AML-193 (cell line): ENCODE measurements around the gene FBXO41.

ENCODE experiments used
- DNase-seq, 2 experiments: peaks; one replicate each; lab custom pipeline; 2025; lab: John Stamatoyannopoulos, UW

FBXO41 gene

GRCh38 chr2:73290049-73290839 lies 6.0 kb upstream of the FBXO41 start:
- DNase-seq = peak; percentile 35 to 56

GRCh38 chr2:73289304-73289703 lies 5.0 kb upstream of the FBXO41 start:
- DNase-seq = peak; percentile 5 to 35

DNA sequence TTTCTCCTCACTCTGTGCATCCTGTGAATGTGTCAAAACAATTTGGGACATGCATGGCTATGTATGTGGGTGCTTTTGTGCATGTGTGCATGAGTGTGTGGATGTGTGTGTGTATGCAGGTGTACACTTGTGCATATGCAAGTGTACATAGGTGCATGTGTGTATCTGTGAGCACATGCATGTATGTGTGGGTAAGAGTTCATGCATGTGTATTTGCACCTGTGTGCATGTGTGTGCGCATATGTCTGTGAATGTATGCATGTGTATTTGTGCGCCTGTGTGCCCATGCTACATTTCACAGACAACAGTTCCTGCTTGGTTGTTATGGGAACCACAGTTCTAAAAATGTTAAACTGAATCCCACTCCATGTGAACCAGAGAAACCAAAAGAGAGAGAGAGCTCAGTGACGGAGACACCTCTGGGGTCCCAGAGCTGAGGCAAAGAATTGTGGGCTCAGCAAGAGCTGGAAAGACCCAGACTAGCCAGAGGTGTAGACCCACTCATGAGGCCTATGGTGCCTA lies 1.9 kb upstream of the FBXO41 start:
- no peak for DNase-seq

DNA sequence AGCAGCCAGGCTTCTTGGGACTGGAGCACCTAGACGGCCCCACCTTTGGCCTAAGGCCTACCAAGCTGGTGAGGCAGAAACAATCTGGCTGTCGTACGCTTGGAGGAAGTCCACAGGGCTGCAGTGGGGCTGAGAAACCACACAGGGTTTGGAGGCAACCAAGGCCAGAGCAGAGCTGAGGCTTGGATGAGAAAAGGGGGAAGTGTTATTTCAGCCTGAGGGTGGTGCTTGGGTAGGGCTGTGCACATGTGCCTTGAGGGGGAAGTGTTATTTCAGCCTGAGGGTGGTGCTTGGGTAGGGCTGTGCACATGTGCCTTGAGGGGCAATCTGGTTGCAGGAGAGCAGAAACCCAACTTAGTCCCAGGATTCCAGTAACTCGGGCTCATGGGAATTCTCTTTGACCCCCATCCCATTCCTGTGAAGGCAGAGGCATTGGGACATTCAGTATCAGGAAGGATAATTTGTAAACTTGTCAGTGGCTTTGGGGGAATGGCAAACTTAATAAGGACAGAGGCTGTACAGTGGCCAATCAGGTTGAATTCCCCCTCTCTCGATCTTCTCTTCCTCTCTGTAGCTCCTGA lies 971 bp upstream of the FBXO41 start:
- peak; percentile 92 to 96 for DNase-seq

DNA sequence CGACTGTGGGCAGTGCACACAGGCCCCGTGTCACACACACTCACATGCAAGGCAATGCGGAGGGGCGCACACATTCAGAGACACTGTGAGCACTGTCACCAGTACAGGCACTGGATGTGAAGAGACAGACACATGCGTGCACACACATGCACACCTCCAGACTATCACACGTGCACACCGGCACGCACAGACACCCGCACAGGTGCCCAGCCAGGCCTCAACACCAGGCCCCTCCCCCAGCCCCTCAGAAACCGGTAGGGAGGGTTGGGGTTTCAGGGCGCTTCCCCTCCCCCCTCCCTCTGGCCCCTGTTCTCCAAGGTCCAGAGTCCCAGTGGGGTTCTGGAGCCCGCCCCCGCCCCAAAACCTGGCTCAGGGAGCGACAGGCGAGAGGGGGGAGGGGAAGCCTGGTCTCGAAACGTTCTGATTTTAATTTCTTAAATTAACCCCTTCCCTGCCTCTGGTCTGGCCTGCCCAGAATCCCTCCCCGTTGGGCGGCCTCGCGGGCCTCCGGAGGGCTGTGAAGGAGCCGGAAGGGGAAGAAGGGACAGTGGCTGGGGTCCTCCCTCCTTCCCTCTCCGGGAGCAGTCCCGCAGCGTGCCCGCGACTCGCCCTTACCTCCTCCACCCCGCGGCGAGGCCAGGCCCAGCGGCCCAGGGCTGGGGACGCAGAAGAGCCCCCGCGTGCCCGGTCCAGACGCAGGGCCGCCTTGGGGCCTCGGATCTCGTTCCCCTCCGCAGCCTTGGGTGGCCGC lies 558 bp downstream of the FBXO41 start:
- DNase-seq = no peak

DNA sequence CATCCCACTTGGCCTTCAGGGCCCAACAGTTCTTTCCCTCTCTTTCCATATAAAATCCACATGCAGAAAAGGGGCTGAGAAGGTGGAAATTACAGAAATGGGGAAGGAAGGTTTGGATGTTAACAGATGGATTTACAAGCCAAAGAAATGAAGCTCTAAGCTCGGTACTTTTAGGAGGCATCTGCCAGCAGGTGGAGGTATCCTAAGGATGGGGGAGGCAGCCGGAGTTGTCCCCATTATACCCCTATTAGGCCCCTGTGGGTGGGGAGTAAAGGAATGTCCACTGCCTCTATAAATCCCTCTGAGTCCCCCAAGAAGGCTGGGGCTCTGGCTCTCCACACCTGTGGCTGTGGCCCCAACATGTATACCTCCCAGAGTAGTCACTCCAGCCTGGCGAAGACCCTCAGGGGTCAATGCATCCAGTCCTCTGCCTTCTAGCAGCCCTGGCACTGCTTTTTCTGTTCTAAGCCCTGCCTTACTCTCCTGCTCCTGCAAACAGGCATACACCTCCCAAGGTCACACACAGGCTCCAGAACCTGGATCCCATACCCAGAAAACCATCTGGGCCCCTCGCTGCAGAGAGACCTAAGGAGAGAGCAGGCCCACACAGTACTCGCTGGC lies 1.2 kb downstream of the FBXO41 start:
- no peak for DNase-seq

DNA sequence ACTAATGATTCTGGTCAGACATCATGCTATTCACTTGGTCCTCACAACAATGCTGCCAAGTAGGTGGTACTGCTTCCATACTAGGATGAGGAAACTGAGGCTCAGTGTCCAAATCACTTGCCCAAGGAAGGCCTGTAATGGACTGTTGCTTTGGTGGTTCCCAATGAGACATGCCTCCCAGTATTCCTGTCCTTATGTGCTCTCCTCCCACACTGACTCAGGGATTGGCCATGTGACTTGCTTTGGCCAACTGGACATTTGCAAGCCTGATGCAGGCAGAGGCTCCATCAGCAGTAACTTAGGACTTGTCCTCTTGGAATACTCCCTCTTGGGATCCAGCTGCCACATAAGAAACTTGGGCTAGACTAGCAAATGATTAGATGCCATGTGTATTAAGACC lies 3.0 kb downstream of the FBXO41 start:
- DNase-seq = no peak

DNA sequence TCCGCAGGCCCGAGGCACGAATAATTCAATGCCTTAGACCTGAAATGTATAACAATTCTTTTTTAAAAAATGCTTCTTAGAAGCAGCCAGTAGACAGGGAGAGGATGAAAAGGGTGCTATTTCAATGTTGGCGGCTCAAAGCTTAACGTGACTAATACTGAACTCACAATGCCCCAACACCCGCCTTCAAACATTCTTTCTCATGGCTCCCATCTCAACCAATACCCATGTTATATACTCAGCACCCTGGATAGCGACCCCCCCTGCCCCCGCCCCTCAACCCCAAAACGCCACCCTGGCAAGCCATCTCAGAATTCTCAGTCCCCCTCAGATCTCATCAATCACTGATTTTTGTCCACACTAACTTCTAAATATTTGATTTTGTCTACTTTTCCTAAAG lies 4.4 kb downstream of the FBXO41 start:
- DNase-seq = no peak

GRCh38 chr2:73272270-73272669 lies 12.0 kb downstream of the FBXO41 start:
- DNase-seq = no peak

GRCh38 chr2:73269686-73270465 lies 14.4 kb downstream of the FBXO41 start:
- no peak for DNase-seq

DNA sequence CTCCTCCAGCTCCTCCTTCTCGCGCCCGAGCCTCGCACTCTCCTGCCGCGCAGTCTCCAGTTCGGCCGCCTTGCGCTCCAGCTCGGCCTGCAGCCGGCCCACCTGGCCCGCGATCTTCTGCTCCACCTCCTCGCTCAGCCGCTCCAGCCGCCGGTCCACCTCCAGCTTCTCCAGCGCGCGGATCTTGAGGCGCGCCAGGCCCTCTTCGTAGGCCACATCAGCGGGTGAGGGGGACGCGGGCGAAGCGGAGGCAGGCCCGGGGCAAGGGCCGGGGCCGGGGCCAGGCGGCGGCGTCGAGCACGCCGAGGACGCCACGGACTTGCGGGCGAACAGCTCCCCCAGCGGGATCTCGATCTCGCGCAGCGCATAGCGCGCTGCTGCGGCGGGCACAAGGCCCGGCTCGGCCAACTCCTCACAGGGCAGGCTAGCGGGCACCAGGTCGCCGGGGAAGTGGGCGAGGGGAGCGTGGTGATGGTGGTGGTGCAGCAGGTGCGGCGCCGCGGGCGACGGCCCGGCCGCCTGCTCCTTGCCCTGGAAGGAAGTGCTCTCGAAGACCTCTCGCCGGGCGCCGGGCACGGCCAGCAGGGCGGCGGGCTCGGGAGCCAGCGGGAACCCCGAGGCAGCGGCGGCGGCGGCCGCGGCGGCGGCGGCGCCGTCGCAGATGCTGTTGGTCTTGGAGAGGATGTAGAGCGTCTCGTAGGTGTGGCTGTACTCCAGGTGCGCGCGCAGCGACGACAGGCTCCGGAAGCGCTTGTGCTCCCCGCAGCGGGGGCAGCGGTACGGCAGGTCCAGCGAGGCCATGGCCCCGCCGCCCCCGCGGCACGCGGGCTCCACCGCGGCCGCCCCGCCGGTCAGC lies 15.2 kb downstream of the FBXO41 start:
- no peak for DNase-seq

DNA sequence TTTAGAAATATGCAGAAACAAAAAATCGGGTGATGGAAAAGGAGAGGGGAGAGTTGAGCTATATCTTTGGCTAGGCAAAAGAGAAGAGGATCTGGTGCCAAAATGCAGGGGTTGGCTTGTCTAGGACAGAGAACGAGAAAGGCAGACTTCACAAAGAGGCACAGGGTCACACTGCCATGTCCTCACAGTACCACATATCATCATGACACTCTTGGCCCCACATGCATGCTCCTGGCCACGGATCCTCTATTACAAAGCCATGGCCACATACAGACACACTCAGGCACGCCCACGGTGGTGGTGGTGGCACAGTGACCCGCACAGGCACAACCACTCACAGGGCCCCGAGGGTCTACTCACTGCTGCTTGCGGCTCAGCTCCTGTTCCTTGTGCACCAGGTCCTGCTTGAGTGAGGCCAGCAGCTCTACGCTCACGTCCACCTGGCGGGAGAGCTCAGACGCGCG lies 15.9 kb downstream of the FBXO41 start:
- no peak for DNase-seq

DNA sequence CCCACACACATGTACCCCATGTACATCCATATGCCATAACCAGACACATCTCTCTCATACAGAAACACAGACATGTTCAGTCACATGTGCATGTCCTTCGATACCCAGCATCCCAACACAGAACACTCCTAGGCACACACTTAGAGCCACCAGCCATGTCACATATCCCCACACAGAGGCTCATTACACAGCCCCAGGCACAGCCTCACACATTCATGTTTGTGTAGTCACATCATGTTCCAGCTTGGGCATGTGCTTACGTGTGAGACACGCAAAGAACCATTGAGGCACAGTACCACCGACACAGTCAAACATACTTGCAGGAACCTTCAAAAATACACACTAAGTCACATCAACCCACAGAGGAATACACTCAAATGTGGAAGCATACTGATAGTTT lies 17.3 kb downstream of the FBXO41 start:
- DNase-seq = no peak

DNA sequence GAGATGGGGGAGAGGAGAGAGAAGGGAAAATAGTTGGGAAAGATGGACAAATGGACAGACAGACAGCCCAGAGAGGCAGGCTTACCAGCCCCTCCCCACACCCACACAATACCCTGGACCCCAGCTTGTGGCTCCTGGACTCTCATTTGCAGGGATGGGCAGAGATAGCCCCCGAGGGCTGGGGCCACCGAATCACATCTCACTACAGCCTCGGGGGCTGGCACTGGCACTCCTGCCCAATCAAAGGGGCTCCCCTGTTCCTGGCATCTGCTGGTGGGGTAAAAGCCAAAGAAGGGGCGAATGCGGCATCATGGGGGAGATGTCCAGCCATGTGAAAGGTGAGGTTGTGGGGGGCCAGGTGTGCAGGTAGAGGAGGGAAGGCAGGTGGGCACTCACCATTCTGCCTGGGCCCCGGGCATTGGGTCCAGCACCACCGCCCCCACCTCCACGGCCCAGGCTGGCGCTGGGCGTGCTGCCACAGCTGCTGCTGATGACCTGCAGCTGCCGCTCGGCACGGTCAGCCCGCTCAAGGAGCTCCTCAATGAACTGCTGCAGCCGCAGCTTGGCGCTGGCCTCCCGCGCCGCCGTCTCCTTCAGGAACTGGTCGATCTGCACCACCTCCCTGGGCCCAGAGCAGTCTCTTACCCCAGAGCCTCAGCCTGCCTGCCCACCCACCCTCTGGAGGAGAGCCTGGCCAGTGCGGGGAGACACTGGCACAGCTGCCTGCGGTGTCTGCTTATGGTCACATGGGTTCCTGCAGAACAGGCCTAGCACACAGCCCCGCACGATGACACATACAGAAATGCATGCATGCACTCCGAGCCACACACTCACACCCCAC lies 18.0 kb downstream of the FBXO41 start:
- no peak for DNase-seq

GRCh38 chr2:73265298-73266060 lies 18.8 kb downstream of the FBXO41 start:
- no peak for DNase-seq

DNA sequence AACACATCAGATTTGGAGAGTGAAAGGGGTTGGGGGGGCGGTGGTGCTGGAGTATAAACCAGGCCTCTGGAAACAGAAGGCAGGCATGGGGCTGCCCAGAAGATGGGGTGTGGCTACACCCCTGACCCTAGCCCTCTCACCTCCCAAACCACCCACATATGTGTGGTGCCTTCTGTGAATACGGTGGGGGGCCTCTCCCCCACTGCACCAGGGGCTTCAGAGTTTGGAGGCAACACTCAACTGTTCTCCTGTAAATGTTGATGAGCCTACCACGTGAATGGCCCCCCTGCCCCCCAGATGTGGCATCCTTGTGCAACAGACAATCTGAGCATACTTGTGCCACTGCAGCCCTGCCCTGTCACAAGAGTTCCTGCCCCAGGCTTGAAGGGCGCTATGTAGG lies 19.5 kb downstream of the FBXO41 start:
- no peak for DNase-seq

GRCh38 chr2:73264332-73264606 lies 20.0 kb downstream of the FBXO41 start:
- no peak for DNase-seq

DNA sequence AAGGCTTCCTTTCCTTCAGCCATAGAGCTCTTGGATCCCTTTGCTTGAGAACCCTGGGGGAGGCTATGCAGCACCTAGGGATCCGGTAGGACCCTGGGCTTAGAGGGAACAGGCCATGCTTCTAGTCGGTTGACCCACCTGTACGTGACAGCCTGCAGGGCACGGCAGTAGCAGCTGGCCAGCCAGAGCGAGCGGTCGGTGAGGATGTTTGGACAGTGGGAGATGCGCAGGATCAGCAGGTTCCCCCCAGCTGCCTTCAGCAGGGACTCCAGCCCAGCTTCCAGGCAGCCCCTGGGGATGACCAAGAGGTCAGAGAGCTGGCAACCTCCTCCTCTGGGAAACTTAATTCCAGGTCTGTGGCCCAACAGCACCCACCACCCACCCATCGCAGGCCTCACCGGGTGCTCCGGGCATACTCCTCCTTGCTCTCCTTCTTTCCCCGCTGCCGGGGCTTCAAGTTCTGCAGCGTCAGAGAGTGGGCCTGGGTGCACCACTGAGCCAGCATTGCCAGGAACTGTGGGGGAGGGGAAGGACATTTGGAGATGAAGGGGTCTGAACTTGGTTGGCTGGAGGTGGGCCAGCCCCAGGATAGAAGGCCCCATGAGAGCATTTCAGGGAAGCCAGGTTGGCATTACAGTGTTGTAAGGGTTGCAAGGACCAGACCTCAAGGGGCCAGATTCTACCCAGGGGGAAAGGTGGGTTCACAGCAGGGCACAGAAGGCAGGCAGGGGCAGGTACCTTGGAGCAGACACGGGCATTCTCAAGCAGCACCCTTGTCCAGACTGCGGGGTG lies 20.5 kb downstream of the FBXO41 start:
- DNase-seq = no peak
